ENCODE measurements around the gene RALBP1.

Gene RALBP1

DNA sequence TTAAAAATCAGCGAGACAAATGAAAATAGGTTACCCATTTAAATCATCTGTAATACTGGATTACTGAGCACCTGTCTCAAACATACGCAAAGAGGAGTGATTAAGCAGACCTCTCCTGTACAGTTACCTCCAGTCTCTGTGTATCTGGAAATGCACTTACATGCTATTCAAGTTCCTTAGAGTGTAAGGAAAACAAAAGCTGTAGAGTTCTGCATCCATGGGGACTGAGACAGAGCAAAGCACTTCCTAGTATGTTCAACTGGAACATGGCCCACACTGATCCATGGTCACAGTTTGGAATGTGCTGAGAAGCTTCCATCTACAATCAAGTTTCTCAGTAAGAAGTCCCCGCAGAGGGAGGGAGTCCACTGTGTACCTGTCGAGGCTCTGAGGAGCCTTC lies 75.1 kb downstream of the RALBP1 start:
- DNase-seq (ENCODE audit: low spot score): no peak

DNA sequence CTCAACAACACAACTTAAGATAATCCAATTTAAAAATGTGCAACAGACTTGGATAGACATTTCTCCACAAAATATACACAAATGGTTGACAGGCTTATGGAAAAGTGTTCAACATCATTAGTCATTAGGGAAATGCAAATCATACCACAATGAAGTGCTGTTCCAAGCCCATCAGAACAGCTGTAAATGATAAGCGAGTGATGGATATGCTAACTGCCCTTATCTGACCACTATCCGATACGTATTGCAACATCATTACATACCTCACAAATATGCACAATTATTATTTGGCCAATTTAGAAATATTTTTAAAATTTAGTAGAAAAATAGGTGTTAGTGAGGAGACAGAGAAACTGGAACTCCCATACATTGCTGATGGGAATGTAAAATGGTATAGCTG lies 76.9 kb downstream of the RALBP1 start:
- DNase-seq (ENCODE audit: low spot score): no peak

DNA sequence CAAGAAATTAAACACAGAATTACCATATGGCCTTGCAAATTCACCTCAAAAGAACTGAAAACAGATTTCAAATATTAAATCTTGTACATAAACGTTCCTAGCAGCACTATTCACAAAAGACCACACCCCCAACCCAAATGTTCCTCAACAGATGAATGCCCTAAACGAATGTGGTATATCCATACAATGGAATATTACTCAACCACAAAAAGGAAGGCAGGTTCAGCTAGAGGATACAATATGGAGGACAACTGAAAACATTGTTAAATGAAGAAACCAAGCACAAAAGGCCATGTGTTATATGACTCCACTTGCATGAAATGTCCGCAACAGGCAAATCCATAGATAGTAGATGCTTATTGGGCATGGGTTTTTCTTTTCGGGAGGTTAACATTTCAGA lies 77.3 kb downstream of the RALBP1 start:
- DNase-seq (ENCODE audit: low spot score): no peak

DNA sequence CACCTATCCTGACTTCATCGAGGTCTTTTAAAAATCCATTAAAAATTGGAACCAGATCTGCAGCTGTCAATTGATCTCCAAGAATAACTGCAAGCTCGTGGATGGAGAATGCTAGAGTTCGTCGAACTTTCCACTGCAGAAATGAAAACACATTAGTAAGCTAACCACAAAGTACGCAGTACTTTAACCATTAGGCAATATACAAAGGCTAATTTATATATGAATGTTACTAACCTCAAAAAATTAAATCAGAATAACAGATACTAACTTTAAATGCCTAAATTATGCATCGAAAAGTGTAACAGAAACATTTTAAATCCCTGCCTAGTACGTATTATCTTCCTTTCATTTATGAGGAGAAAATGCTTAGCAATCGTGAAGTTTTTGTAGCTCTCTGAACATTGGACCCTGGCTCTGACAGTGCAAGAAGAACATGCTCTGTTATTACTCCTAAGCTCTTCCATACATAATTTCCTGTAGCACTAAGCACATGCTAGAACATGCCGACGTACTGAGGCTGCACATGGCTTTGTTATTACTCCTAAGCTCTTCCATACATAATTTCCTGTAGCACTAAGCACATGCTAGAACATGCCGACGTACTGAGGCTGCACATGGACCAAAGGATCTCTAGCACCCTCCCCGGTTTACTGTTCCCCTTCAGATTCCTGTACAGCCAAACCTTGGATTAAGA lies 82.1 kb downstream of the RALBP1 start:
- no peak for DNase-seq (ENCODE audit: low spot score)

DNA sequence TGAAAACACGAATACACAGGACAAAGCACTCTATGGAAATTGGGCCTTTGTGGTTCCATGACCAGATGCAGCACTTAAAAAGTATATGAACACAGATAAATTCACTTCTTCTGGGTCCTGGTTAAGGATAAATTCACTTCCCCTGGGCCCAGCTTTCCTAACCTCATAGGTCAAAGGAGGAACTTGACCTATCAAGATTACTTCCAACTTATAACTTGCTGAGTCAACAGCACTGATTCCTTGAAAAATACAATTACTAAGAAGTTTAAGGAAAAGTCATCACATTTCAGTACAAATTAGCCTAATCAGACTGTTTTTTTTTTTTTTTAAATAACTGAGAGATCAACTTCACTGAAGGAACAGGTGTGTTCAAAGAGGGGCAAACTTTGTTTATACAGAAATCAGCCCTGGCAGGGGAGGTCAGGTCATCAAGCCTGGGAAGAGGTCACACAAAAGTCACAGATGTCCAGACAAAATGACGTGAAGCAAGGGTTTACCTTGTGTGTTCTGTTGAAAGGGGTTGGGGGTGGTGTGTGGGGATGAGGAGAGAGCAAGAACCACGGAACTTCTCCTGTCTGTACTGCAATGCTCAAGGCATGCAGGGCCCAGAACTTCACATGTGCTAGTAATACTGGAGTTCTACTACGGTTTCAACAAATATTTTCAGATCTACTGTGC lies 83.2 kb downstream of the RALBP1 start:
- DNase-seq (ENCODE audit: low spot score): no peak

DNA sequence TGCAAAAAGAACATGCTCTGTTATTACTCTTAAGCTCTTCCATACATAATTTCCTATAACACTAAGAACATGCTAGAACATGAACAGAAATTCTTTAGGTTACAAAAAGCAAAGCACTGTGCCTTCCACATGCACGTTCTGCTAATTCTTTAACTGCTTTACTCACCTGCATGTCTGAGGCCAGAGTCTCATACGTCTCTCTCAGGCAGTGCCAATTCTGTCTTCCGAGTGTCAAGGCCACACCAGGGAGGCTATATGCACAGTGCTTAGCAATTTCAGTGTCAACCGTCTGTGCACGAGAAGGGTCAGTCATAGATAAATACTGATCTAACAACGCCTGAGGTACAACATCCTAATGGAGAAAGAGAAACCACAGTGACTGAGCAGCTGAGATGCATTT lies 83.9 kb downstream of the RALBP1 start:
- DNase-seq (ENCODE audit: low spot score): no peak

DNA sequence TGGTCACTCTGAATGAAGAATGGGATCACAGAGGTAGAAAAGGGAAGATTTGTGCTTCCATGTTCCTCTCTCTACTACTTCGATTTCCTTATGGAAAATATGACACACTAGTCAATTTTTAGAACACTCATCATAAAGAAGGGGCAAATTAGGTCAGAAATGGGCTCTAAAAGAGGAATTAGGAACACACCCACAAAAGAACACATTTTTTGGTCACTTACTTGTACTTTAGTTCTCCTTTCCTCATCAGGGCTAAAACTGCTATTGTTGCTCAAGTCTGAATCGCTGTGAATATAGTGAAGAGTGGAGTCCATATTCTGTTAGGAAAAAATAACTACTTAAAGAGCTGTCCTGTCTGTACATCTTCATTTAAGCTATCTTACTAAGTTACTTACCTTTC lies 86.4 kb downstream of the RALBP1 start:
- DNase-seq (ENCODE audit: low spot score): no peak

DNA sequence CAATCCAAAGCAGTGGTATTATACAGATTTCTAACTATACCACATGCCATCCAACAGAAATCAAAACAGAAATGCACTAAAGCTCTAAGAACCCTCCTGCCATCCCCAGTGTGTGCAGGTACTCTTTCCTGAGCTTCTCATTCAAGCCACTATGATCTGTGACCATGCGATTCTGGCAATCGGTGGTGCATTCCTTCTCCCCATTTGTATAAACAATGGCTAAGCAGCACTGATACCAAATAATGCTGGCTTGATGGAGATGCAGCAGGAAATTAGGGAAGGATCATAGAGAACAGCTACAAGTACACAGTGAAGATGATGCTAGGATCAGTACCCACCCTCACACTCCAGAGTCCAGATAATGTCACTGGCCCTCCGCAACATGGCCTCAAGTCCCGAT lies 87.3 kb downstream of the RALBP1 start:
- no peak for DNase-seq (ENCODE audit: low spot score)

DNA sequence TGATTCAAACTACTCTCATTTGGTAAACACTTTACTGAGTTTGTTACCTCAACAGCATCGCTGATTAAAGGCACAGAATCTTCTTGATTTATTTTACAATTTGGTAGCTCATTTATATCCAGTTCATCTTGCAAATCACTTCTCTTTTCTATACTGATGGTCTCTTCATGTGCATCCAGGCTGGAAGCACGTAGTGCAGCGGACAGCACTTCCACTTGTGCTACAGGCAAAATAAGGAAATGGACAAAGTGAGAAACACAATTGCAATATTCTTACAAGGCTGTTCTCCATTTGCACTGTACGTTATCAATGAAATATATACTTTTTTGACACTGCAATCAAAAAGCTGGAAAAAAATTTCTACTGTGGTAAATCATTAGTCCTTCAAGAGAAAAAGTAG lies 88.0 kb downstream of the RALBP1 start:
- no peak for DNase-seq (ENCODE audit: low spot score)

DNA sequence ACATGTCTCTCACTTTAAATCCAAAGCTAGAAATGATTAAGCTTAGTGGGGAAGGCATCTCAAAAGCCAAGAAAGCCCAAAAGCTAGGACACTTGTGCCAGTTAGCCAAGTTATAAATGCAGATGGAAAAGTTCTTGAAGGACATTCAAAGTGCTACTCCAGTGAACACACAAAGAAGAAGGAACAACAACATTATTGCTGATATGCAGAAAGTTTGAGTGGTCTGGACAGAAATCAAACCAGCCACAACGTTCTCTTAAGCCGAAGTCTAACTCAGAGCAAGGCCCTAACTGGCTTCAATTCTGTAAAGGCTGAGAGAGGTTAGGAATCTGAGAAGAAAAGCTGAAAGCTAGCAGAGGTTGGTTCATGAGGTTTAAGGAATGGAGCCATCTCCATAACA lies 90.1 kb downstream of the RALBP1 start:
- no peak for DNase-seq (ENCODE audit: low spot score)

DNA sequence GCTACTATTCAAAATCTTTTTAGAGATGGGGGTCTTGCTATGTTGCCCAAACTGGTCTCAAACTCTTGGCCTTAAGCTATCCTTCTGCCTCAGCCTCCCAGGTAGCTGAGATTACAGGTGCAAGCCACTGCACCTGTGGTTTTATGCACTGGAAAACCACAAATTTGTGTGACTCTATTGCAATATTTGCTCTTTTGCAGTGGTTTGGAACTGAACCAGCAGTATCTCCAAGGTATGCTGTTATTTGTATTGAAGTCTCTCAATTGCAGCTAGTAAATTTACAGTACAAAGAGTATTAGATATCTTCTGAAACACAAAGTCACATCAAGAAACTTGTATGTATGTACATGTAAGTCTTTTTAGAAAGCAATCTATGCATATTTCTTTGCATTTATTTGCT lies 92.9 kb downstream of the RALBP1 start:
- DNase-seq (ENCODE audit: low spot score): no peak

DNA sequence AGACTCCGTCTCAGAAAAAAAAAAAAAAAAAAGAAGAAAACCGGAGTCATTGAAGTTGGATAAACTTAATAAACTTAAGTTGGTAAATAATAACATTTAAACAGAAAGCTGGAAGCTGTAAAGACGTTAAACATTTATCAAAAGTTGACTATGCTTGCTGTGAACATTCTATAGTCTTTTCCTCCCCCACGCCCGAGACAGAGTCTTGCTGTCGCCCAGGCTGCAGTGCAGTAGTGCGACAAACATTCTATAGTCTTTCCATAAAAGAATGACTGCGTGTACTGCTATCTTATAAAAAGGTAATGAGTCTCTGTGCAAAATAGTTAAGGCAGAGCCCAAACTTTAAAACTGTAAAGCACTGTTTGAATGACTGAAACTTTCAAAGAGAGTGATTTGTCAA lies 93.9 kb downstream of the RALBP1 start:
- no peak for DNase-seq (ENCODE audit: low spot score)

DNA sequence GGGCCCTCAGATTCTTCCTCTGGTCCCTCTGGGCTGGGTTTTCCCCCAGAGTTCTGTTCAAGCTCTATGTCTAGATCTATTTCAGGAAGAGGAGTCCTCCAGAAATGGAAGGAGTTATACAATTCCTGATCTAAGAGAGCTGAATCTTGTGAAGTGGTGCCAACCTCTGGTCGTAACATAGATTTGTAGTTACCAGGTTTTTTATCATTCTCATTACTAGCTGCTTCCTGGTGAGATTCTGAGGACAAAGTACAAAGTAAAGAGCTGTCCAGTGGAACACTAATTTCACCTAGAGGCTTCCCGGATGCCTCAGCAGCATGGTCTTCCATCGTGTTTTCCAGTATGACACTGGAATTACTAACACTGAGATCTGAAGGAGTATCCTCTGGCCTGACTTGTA lies 94.9 kb downstream of the RALBP1 start:
- no peak for DNase-seq (ENCODE audit: low spot score)

DNA sequence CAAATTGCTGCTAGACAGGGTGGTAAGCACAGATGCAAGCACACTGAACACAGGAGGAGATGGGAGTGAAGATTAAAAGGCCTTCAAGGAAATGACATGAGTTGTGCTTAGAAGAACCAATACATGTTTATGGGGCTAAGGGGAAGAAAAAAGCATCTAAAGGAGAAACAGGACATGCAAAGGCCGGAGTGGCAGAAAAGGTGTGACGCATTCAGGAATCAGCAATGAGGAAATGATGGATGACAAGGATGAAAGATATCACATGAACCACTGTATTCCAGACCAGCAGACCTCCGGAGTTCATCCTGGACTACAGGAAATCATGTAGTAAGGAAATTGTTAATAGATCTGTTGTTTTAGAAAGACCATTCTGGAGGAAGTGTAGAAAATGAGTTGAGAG lies 96.2 kb downstream of the RALBP1 start:
- DNase-seq (ENCODE audit: low spot score): no peak

DNA sequence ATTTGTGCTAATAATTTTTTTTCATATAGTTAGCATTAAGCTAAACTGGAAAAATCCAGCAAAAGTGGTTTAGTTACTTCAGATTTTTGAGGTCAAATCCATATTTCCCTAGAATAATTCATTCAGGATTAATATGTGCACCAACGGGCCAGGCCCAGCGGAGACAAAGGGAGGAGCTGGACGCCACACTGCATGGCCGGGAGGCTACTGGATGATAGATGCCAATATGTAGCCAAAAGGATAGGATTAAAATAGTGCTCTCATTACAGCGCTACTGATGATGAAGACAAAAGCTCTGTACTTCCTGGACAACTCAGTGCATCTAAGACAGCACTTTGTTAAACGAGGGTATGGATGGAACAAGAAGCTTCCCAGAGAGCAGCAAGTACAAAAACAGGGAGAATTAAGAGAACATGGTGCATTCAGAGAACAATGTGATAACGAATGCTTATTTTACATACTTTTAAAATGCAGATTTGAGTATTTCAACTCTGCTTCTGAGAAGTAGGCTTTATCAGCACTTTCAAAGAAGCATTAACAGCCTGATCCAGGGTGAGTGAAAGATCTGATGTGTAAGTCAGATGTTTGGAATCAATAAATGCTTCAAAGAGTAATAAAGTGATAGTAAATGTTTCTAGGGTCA lies 99.3 kb downstream of the RALBP1 start:
- DNase-seq (ENCODE audit: low spot score): no peak

DNA sequence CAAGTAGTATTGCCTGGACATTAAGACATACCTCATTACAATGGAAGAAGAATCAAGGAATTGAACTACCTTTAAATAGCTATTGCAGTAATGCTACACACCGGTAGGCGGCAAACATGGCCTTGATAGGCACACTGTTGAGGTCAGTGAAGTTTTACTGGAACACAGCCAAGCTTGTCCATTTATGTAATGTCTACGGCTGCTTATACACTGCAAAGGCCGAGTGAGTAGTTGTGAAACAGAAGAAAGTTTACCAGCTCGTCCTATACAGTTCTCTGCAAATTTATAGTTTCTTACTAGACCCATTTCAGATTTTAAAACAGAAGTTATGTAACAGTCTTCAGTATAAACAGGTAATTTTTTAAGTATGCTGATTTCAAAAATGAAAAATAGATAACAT lies 100.2 kb downstream of the RALBP1 start:
- peak; percentile 14 for DNase-seq (ENCODE audit: low spot score)

DNA sequence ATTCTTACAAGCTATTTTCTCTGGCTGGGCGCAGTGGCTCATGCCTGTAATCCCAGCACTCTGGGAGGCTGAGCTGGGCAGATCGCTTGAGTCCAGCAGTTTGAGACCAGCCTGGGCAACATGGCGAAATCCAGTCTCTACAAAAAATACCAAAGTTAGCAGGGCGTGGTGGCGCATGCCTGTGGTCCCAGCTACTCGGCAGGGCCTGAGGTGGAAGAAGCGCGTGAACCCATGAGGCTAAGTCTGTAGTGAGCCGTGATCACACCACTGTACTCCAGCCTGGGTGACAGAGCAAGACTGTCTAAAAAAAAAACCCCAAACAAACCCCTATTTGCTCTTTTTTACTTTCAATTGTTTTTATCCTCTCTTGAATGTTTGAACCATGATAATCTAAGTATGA lies 102.0 kb downstream of the RALBP1 start:
- DNase-seq (ENCODE audit: low spot score): no peak

DNA sequence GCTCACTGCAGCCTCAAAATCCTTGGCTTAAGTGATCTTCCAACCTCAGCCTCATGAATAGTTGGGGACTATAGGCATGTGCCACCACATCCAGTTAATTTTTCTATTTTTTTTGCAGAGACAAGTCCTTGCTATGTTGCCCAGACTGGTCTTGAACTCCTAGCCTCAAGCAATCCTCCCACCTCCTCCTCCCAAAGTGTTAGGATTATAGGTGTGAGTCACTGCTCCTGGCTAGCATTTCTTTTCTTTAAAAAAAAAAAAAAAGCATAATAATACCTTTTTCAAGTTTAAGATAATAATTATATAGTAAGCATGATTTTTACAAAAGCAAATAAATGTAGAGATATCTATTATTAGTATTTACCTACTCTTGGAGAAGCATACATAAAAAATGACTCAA lies 103.0 kb downstream of the RALBP1 start:
- DNase-seq (ENCODE audit: low spot score): no peak

DNA sequence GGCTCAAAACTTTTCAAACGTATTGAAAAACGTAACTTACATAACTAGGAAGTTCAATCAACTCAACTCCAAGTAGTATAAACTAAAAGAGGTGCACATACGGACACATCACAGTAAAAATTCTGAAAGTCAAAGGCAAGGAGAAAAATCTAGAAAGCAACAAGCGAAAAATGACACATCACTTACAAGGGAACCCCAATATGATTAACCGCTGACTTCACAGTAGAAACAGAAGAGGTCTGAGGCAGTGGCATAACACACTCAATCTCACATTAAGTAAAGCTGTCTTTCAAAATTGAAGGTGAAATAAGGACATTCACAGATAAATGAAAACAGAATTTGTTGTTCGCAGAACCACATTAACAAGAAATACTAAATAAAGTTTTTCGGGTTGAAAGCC lies 106.4 kb downstream of the RALBP1 start:
- DNase-seq (ENCODE audit: low spot score): no peak

DNA sequence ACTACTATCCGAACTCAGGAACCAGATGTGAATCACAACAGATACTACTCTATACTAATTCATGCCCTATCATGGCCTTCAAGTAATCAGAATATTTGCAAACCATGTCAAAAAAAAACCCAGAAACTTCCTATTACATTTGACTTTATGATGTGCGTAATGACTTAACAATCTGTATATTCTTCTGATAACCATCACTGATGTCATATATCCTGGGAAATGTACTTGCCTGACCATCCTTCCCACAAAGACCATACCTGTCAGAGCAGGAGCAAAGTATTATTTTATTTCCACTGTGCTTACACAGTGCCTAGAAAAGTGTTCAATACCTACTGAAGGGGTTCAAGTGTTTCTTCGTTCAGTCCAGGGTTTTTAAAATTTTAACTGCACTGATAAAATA lies 111.5 kb downstream of the RALBP1 start:
- no peak for DNase-seq (ENCODE audit: low spot score)
